ENCODE data around the gene RYR2. TPM values are rescaled to one million over a fixed set of nuclear protein-coding genes. Genes with fewer than 3 reads are reported as not detected.

RYR2 gene
- total RNA-seq, 2 experiments from 2014 or later = not detected

DNA sequence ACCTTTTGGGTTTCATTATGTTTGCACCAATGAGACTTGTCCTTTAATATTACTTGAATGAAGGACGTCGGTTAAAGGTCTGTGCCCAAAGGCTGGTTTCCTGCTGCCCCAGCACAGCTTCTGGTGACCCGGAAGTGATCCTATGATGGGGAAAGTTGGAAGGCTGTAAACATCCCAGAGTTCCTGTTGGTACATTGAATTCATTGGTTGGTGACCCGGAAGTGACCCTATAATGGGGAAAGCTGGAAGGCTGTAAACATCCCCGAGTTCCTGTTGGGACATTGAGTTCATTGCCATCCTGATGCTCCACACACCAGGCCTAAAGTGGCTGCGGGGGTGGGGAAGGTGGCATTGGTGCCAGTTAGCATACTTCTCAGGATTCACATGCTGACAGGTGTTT lies 187.3 kb downstream of the RYR2 start:
- intact Hi-C loops (cut with micrococcal nuclease; ENCODE audit: unreplicated experiment) = no loop called here
- TF ChIP-seq CTCF (conservative IDR thresholded peaks at IDR 0.05; ENCODE audit: low read length) = no peak
- no peak for TF ChIP-seq EZH2phosphoT487 (IDR thresholded peaks at IDR 0.05; ENCODE audit: borderline replicate concordance, low read depth, low read length)
- POLR2A ChIA-PET = no interaction called here
- BruUV-seq (replicated peaks) = no TSS peak
- Histone ChIP-seq H2AFZ (ENCODE audit: low read length) (no peak overlapping the region), H3K27ac (ENCODE audit: low read depth, low read length, poor library complexity, severe bottlenecking) (no peak overlapping the region), H3K79me2 (ENCODE audit: insufficient read depth, low read depth, low read length) (no peaks in the 10 kb centered on the region), H3K4me3 (ENCODE audit: low read depth, low read length, poor library complexity, severe bottlenecking) (no peak overlapping the region), H3K9me3 (ENCODE audit: low read length) (no peaks in the 10 kb centered on the region), H4K20me1 (ENCODE audit: insufficient read depth, low read length) (no peaks in the 10 kb centered on the region), H3K36me3 (ENCODE audit: insufficient read depth, low read length) (no peaks in the 10 kb centered on the region), H3K4me2 (ENCODE audit: low read length) (no peak overlapping the region), H3K4me1 (ENCODE audit: insufficient read depth, low read length, poor library complexity, severe bottlenecking) (no peaks in the 10 kb centered on the region), H3K9me2 (ENCODE audit: insufficient read depth, low read length) (no peaks in the 10 kb centered on the region)
- CTCF ChIA-PET (ENCODE audit: unreplicated experiment) = no interaction called here
- no peak for DNase-seq (ENCODE audit: low spot score)

GRCh38 chr1:237232501-237232900 lies 190.5 kb downstream of the RYR2 start:
- no peaks in the 10 kb centered on the region for H3K4me1 ChIP-seq (ENCODE audit: insufficient read depth, low read length, poor library complexity, severe bottlenecking)
- CTCF ChIA-PET (ENCODE audit: unreplicated experiment) = interaction anchor here (0.5 kb wide), 1 partner anchor 1649 kb away, joined by 3 read pairs; no protein-coding TSS in a partner anchor
- H3K4me2 ChIP-seq (ENCODE audit: low read length) = no peak overlapping the region
- no peaks in the 10 kb centered on the region for H3K36me3 ChIP-seq (ENCODE audit: insufficient read depth, low read length)
- no peaks in the 10 kb centered on the region for H4K20me1 ChIP-seq (ENCODE audit: insufficient read depth, low read length)
- intact Hi-C loops (cut with micrococcal nuclease; ENCODE audit: unreplicated experiment) = no loop called here
- no peak for DNase-seq (ENCODE audit: low spot score)
- no peaks in the 10 kb centered on the region for H3K79me2 ChIP-seq (ENCODE audit: insufficient read depth, low read depth, low read length)
- no peaks in the 10 kb centered on the region for H3K9me3 ChIP-seq (ENCODE audit: low read length)
- no peak overlapping the region for H2AFZ ChIP-seq (ENCODE audit: low read length)
- no peak overlapping the region for H3K27ac ChIP-seq (ENCODE audit: low read depth, low read length, poor library complexity, severe bottlenecking)
- POLR2A ChIA-PET = no interaction called here
- no peak for TF ChIP-seq EZH2phosphoT487 (IDR thresholded peaks at IDR 0.05; ENCODE audit: borderline replicate concordance, low read depth, low read length)
- no peak for TF ChIP-seq CTCF (conservative IDR thresholded peaks at IDR 0.05; ENCODE audit: low read length)
- no peak overlapping the region for H3K4me3 ChIP-seq (ENCODE audit: low read depth, low read length, poor library complexity, severe bottlenecking)
- H3K9me2 ChIP-seq (ENCODE audit: insufficient read depth, low read length) = no peaks in the 10 kb centered on the region
- BruUV-seq (replicated peaks) = no TSS peak

GRCh38 chr1:237235091-237235490 lies 193.1 kb downstream of the RYR2 start:
- no peak overlapping the region for H3K4me2 ChIP-seq (ENCODE audit: low read length)
- H3K4me3 ChIP-seq (ENCODE audit: low read depth, low read length, poor library complexity, severe bottlenecking) = no peak overlapping the region
- DNase-seq (ENCODE audit: low spot score) = no peak
- H3K36me3 ChIP-seq (ENCODE audit: insufficient read depth, low read length) = no peaks in the 10 kb centered on the region
- H3K9me2 ChIP-seq (ENCODE audit: insufficient read depth, low read length) = no peaks in the 10 kb centered on the region
- ChIA-PET CTCF (ENCODE audit: unreplicated experiment) (no interaction called here), POLR2A (no interaction called here)
- H3K9me3 ChIP-seq (ENCODE audit: low read length) = no peaks in the 10 kb centered on the region
- H3K79me2 ChIP-seq (ENCODE audit: insufficient read depth, low read depth, low read length) = no peaks in the 10 kb centered on the region
- H3K4me1 ChIP-seq (ENCODE audit: insufficient read depth, low read length, poor library complexity, severe bottlenecking) = no peaks in the 10 kb centered on the region
- H2AFZ ChIP-seq (ENCODE audit: low read length) = no peak overlapping the region
- TF ChIP-seq EZH2phosphoT487 (IDR thresholded peaks at IDR 0.05; ENCODE audit: borderline replicate concordance, low read depth, low read length) = no peak
- no peak for TF ChIP-seq CTCF (conservative IDR thresholded peaks at IDR 0.05; ENCODE audit: low read length)
- H4K20me1 ChIP-seq (ENCODE audit: insufficient read depth, low read length) = no peaks in the 10 kb centered on the region
- no TSS peak for BruUV-seq (replicated peaks)
- no peak overlapping the region for H3K27ac ChIP-seq (ENCODE audit: low read depth, low read length, poor library complexity, severe bottlenecking)
- intact Hi-C loops (cut with micrococcal nuclease; ENCODE audit: unreplicated experiment) = no loop called here
